ENCODE data around the gene CEP164.

CEP164 gene

DNA sequence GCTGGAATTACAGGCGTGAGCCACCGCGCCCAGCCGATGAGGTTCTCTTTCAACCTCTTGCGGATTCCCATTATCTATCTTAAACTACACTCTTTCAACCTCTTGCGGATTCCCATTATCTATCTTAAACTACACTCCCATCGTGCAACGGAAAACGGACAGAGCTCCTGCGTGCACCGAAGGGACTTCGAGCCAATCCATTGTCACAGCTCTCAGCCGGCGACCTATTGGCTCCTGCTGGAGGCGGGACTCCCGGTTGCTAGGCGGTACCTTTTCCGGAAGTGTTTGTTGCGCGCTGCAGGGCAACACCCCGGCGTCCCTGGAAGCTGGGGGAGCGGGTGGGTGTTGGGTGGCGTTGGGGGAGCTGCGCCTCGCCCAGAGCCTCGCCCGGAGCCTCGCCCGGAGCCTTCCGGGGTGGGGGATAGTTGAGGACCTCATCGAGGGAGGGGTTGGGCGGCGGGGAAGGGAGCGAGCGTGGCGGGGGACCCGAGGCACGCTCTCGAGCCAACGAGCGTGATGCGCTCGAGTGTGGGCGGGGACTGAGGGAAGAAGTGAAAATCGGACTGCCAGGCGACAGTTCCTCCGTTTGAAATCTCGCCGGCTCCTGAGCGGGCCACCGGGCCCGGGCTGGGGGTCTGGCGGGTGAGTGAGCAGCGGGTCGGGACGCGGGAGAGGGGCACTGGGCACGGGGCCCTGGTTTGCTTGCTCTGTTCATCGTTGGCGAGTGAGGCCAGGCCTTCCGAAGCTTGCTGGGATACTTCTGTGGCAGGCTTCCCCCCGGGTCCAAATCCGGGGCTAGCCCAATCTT, at the start of gene CEP164:
CEP164 (plus strand) TSS at position 288 of the 808 bp plus-strand sequence. CDS start 10,733 bp downstream, outside the sequence.
- peak; percentile 93 for DNase-seq

DNA sequence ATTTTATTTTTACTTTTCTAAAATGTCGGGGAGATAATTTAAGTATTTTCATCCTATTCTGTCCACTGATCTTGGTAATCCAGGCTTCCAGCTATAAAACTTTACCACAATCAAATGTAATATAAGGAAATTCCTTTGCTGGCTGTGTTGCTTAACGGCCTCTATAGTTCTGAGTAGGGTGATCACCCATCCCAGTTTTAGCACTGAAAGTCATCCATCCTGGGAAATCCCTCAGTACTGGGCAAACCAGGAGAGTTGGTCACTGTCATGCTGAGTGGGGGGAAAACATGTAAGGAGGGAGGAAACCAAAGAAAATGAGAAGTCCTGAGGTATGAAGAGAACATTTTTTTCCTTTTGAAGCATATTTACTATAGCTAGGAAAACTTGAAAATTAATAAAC, 49.3 kb upstream of the CEP164 start:
- DNase-seq: no peak

DNA sequence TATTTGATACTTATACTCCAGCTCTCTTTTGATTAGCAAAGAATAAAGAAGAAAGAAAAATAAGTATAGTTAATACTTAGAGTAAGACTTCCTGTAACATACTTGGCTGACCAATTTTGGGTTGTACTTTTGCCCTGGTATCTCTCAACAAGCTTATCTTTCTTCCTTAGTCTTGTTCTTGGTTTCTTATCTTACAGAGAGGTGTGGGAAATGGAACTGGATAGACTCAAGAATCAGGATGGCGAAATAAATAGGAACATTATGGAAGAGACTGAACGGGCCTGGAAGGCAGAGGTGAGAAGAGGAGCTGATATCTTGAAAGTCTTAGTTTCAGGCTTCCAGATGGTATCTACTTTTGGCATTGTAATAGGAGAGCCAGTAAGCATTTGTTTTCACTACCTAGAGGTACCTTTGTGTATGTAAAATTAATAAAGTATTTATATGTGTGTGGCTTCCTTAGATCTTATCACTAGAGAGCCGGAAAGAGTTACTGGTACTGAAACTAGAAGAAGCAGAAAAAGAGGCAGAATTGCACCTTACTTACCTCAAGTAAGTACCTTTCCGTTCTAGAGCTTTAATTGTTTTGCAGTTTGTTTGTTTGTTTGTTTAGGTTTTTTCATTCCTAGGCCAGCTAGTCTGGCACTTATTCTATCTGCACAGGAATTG, 47.8 kb upstream of the CEP164 start:
- DNase-seq: no peak

DNA sequence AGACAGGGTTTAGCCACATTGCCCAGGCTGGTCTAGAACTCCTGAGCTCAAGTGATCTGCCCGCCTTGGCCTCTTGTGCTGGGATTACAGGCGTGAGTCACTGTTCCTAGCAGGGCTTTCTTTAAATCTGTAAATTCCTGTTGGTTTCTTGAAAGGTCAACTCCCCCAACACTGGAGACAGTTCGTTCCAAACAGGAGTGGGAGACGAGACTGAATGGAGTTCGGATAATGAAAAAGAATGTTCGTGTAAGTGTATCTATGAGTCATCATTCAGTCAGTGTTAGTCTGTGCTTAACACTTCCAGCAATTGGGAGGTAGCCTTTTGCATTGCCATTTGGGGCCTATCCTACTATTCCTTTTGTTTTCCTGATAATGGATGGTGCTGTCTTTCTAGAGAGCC, 46.5 kb upstream of the CEP164 start:
- no peak for DNase-seq

DNA sequence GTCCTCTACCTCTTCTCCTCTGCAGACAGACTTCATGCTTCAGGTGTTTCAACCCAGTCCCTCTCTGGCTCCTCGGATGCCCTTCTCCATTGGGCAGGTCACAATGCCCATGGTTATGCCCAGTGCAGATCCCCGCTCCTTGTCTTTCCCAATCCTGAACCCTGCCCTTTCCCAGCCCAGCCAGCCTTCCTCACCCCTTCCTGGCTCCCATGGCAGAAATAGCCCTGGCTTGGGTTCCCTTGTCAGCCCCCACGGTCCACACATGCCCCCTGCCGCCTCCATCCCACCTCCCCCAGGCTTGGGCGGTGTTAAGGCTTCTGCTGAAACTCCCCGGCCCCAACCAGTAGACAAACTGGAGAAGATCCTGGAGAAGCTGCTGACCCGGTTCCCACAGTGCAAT, 45.8 kb upstream of the CEP164 start:
- no peak for DNase-seq

DNA sequence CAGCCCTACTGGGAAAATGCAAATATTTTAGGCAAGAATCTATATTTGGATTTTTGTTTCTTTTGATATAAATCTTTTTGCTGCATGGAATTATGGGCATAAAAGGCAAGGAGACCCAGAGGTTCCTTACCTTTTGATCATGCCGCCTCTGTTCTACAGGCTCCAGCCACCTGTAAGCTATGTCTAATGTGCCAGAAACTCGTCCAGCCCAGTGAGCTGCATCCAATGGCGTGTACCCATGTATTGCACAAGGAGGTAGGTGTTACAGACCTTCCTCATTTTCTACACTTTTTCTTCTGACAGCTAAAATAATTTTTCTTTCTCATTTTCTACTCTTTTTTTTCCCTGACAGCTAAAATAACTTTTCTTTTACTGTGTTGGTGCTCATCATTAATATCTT, 44.7 kb upstream of the CEP164 start:
- DNase-seq: no peak

DNA sequence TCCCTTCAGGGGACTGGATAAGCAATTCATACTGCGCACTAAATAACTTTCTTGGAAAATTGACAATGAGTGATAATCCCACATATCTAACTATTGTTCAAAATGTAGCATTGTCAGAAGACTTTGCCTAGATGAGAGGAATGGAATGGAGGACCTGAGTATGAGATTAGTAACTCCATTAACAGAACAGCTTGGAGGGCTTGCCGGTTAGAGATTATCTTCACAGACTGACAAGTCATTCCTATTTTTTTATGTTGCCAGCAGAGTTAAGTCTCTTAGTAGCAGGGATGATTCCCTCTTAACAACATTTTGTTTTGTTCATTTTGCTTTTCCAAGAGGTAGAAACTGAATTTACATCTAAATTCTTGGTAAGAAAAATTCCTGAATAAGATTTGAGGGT, 43.6 kb upstream of the CEP164 start:
- no peak for DNase-seq

DNA sequence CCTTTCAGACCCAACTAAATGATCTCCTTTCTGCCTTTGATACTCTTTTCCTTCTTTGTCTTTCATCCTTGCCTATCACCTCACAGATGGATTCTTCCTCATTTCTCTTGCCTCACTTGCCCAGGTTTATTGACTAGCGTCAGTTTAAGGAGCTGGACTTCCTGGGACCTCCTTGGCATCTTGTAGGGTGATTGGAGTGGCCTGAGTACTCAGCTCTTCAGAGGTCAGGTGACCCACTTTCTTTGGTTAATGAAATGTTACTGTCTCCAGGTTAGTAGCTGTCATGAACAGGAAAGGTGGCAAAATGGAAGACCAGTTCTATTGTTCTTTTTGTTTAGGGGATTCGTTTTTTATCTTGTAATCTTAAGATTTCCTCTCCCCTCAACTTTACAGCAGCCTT, 41.1 kb upstream of the CEP164 start:
- DNase-seq: no peak

DNA sequence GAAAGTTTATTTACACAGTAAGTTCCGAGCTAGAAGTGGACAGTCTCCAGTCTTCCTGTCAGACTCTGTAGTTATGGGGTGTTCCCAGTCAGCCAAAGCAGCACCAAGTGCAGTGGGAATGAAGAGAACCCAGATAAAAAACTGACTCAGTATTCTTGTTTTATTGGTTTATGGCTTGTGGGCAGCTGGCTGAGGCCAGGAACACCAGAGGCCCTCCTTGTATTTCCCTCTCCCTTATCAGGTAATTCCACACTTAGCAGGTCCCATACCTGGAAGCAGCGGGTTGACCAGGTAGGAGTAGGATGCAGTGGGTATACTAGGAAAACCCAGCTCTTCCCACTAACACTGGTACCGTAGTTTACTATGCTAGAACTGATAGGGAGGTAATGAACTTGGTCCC, 40.0 kb upstream of the CEP164 start:
- DNase-seq: no peak

DNA sequence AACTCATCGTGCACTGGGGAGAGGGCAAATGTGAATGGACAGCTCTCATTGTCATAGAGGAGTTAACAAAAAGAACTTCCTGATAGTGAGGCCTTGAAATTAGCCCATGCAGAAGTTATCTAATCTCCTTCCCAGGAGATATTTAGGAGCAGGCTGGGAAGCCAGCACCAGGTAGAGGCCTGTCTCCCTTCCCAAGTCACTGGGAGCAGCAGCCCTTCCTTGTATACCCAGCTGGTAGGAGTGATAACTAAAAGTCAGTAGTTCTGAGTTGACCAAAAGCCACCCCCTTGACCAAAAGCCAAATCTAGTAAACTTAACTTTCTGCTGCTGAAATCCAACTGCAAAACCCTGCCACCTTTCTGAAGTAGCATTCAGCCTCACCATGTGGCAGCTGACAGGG, 37.9 kb upstream of the CEP164 start:
- DNase-seq: no peak

DNA sequence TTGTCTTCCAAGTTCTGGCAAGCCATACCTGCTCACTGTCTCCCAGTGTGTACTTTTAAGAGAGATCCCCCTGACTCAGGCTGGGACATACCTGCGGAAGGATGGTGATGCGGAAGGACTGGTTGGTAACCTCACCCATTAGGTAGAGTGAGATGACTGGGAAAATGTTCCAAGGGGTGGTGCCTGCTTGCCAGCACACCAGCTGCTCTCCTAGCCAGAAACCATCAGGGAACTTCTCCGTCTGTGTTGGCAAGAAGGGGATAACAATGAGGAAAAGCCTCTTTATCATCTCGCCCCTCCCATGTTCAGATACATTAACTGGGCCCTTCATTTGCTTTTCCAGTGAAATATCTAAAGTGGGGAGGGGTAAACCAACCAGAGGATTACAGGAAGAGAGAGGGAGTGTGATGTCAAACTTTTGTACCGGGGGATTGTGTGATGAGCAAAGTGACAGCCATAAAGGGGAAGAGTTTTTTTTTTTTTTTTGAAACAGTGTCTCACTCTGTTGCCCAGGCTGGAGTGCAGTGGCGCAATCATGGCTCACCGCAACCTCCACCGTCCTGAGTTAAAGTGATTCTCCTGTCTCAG, 36.8 kb upstream of the CEP164 start, which contains the start of gene BACE1-AS:
BACE1-AS (plus strand) TSS at position 538 of the 588 bp plus-strand sequence.
- DNase-seq: no peak

DNA sequence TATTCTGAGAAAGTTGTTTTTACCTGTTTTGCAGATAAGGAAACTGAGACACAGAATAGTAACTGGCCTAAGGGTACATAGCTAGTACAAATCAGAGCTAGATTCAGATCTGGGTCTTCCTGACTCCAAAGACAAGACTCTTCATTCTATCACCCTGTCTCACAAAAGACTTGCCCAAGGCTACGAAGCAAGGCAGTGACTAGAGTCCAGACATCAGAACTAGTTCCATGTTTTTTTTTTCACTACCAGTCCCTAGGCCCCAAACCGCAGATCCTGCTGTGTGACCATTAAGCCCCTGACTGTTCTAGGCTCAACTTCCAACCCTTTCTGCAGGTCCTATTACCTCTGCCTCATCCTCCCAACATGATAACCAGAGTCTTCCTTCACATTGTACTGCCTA, 35.0 kb upstream of the CEP164 start:
- no peak for DNase-seq

DNA sequence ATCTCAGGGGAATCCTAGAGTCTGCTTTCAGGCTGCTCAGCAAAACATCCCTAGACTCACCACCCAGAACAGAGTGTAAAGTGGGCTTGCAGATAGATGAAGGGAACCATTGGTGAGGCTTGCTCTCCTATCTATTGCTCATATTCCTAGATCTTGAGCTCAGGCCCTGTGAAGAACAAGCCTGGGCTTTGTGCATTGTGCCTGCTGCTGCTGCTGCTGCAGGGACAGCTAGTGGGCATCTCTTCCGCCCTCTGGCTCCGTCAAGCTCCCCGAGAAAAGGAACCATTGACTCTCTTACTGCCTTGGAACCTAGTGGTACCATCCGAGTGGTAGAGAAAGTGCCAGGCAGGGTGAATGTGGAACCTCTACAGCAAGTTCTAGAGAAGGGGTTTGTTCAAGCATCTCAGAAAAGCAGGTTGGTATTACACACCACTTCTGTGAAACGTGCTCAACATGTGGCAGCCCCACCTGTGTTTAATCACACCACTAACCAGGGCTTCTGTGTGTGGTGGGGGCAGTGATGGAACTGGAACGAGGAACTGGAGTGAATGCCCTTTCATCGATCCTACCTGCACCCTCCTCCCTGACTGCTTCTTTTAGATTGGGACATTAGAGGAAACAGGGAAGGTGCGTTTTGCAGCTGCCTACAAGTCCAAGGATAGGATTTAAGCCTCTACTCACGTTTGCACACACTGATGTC, 32.1 kb upstream of the CEP164 start:
- no peak for DNase-seq

DNA sequence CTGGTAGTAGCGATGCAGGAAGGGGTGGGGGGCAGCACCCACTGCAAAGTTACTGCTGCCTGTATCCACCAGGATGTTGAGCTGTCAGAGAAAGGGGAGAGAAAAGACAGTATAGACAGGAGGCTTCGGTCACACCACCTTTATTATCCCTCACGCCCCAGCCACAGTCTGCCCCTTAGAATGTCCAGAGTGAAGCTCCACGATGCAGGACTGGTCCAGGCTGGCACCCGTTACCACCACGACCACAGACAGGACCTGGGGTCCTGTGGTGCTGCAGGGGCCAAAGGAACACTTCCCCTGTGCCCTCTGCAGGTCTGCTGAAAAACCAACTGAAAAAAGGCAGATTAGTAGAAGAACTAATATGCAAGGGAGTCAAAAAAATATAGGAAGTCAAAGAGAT, 30.8 kb upstream of the CEP164 start:
- no peak for DNase-seq

DNA sequence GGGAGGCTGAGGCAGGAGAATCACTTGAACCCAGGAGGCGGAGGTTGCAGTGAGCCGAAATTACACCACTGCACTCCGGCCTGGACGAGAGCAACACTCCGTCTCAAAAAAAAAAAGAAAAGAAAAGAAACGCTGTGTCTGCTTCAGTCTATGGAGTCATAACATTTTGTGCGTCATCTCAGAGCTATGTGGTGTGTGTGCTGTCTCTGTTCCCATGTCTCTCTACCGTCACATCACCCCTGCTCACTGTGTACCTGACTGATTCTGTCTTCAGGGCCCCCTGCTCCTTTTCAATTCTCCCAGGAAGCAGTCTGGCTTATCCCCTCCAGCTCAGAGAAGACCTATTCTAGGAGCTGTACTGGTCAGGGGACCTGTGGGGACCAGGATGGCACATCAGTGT, 29.5 kb upstream of the CEP164 start:
- DNase-seq: no peak

DNA sequence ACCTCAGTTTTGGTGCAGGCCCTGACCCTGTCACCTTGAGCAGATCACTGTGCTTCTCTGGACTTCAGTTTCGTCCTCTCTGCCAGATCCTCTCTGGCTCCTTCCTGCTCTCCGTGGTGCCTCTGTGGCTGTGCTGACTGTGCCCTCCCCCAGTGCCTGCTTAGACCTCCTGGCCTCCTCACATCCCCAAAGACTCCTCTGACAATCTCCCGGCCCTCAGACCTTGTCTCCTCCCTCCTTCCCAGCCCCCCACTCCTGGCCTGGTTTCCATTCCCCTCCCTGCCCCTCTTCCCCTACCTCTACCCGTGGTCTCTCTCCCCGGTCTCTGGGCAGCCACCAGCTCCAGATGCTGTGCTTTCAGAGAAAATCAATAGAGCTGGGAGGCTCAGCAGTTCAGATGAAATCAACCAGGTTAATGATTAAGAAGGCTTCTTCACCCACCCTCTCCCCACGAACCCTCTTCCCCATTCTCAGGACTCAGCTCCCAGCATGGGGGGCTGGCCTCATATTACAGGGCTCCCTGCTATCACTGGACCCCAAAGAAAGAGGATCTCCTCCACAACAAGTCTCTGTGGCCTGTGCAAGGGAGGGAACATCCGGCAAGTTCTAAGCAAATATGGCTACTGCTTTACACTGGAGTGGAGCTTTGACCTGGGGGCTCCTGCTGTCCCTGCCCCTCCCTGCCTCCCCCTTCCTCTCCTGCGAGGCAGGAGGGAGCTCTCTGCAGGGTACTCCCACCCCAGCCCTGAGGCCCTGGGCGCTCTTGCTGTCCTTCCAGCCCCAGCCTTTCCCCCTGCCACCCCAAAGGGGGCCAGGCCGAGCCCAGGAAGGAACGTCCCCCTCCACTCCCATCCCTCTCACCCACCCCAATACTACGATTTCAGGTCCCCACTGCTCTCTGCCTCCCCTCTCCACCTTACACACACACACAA, 28.0 kb upstream of the CEP164 start:
- DNase-seq: no peak

DNA sequence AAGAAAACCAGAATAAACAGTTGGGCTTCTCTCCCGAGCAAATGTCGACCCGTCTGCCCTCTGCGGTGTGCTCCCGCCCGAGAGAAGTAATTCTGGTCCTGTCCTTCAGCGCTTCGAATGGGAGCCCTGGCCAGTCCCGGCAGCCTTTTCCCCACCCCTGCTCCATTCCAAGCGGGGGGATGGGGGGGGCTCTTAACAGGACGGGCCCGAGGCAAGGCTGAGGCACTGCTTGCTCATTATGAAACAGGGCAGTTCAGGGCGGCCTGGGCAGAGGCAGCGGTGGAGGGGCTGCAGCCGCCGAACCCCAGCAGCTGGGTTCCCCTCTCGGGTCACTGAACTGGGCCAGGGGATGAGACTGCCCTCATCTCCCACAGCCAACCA, 27.4 kb upstream of the CEP164 start:
- DNase-seq: no peak

DNA sequence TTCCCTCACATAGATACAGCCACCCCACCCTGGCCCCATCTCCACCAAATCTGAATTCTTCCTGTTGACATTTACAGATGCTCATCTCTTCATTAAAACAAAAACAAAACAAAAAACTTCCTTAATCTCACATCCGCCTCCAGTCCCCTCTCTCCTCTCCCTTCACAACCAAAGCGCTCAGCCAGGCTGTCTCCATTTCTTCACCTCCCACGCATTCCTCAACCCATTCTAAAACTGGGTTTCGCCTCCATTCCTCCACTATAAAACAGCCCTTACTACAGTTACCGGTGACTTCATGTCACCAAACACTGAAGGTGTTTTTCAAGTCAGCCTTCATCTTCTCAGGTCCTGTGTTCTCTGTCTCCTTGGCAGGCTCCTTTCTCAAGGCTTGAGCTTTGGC, 26.9 kb upstream of the CEP164 start:
- no peak for DNase-seq

DNA sequence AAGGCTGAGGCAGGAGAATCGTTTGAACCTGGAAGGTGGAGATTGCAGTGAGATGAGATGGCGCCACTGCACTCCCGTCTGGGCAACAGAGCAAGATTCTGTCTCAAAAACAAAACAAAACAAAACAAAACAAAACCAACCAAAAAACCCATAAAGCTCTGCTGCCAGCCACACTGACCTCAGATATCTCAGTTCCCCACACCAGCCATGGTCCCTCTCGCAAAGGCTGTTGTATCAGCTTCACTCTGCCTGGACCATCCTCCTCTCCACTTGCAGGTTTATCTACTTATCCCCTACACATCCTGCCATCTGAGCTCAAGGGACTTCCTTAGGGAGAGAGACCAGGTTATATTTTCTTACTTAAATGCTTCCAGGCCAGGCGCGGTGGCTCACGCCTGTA, 25.4 kb upstream of the CEP164 start:
- no peak for DNase-seq

DNA sequence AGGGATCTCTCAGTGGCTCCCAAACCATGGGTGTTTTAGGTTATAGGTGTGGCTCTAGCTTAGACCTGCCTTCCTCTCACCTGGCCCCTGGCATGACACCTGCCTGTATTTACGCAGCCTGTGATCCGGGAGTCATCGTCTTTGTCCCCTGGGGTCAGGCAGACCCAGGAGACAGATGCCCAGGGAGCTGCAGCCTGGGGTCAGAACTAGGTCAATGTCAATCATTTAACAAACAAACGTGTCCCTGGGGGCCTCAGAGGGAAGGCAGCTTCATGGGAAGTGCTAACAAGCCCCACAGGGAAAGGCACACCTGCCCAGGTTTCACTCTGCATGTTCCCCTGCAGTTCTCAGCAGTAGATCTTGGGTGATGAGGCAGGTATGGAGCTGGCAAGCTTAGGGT, 24.6 kb upstream of the CEP164 start:
- no peak for DNase-seq

DNA sequence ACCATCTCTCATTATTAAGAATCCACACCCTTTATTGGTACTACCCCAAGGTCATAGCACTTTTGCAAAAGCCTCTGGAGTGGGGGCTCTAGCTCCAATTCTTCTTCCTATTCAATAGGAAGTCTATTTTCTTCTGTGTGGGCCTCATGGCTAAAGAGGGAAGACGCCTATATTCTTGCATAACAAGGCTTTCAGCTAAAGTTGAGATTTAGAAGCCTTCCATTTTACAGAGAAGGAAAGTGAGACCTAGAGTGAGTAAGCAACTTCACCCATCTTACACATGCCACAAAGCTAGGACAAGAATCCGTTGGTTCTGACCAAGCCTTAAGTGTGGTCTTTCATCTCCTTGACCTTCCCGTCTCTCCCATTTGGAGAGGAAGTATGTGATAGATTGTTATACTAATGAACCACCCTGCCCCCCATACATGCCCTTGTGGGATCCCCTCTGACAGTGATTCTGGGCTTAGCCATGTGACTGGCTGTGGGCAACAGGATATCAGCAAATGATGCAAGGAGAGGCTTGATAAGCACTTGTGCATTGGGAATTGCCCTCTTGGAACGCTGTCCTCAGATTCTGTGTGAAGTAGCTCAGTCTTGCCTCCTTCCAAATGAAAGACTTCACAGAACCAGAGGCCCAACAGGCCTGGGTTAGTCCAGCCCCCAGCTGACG, 23.9 kb upstream of the CEP164 start:
- no peak for DNase-seq

DNA sequence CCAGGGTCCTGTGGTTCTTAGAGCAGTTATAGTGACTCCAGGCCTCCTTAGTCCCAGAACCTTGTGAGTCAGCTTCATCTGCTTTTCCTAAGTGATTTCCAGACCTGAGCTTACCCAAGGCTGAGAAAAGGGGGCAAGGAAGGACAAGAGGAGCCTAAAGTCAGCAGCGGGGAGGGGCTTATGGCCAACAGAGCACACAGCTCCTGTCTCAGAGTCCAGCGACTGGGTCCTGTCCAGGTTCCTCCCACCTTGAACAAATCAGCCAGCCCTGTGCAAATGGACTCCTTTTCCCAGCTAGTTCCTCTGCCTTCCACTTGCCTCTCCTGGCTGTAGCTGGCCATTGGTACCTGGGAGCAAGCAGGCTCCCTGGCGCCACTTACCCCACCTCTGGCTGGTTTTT, 22.5 kb upstream of the CEP164 start:
- DNase-seq: no peak
